Head of caudate nucleus (tissue), 42 donors: ENCODE measurements around the gene PRAMEF14.
"Not testable (repeated sequence)": the region's sequence is repeated elsewhere in the genome, so short reads cannot be mapped to it uniquely, and the experiment has no call there.

Experiments
- DNase-seq, 42 donors: peaks; one replicate each; pipeline versions ENCODE4 v3.0.0 to v3.0.0-alpha.2; 2020 to 2021; ENCODE audit warnings: mixed read lengths in 7 of 42
- intact Hi-C: fragments of 100-400 bp; cut with DNase I; formaldehyde crosslinking; loops from one replicate; pipeline ENCODE4 v1.15.0; 2022

The PRAMEF14 gene

DNA sequence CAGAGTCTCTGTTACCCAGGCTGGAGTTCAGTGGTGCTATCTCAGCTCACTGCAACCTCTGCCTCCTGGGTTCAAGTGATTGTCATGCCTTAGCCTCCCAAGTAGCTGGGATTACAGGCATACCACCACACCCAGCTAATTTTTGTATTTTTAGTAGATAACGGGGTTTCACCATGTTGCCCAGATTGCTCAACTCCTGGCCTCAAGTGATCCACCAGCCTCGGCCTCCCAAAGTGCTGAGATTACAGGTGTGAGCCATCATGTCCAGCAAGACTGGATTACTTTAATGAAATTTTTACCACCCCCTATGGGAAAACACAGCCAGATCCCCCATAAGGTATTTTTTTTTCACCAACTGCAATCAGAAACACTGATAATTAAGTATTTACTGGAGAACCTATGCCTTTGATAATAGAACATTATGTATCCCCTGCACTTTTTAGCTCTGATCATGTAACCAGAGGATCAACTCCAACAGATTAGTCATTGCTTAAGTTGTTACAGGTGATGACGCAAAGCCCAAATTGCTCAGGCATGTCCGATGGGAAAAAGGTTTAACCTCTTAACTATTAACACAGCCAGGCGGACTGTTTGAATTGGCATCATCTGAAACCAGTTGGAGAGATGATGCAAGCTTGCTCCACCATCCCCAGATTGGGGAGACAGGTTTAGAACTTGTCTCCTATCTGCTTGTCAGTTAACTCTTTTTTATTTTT is 49.6 kb downstream of the PRAMEF14 start:
- intact Hi-C loops, DNase-seq: not testable (repeated sequence)
